Measurements from ENCODE around the gene RFFL.

DNA sequence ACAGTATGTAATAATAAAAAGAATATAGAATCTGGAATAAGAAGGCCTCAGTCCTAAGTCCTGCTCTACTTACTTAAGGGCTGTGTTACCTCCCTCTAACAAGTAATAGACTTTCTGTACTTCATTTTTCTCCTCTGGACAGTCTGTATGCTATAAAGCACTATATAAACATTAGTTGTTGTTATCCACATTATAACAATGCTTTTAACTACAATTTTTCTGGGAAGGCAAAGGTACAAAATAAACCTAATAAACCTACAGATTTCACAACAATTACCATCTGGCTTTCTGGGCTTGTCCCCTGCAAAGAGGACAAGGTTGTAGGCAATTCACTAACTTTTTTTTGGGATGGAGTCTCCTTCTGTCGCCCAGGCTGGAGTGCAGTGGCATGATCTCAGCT lies 32.7 kb downstream of the RFFL start:
- TF ChIP-seq, protein P1, sequence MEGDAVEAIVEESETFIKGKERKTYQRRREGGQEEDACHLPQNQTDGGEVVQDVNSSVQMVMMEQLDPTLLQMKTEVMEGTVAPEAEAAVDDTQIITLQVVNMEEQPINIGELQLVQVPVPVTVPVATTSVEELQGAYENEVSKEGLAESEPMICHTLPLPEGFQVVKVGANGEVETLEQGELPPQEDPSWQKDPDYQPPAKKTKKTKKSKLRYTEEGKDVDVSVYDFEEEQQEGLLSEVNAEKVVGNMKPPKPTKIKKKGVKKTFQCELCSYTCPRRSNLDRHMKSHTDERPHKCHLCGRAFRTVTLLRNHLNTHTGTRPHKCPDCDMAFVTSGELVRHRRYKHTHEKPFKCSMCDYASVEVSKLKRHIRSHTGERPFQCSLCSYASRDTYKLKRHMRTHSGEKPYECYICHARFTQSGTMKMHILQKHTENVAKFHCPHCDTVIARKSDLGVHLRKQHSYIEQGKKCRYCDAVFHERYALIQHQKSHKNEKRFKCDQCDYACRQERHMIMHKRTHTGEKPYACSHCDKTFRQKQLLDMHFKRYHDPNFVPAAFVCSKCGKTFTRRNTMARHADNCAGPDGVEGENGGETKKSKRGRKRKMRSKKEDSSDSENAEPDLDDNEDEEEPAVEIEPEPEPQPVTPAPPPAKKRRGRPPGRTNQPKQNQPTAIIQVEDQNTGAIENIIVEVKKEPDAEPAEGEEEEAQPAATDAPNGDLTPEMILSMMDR (IDR thresholded peaks at IDR 0.05): no peak
- no peak for TF ChIP-seq POLR2A (IDR thresholded peaks at IDR 0.05)

Data from uterus (tissue), 2 donors.